ENCODE measurements around the gene RAP1GAP. TPM values are rescaled to one million over a fixed set of nuclear protein-coding genes. Genes with fewer than 3 reads are reported as not detected.

RAP1GAP gene
- total RNA-seq, 4 donors from 2014 or later, result 0.46 to 0.75 TPM; not detected in 2

- no peak for ATAC-seq
- H3K4me1 ChIP-seq, result no peaks in the 10 kb centered on the region
- no peak for DNase-seq
- no peaks in the 10 kb centered on the region for H3K27me3 ChIP-seq
- intact Hi-C loops (cut with DNase I; ENCODE audit: low total_unique reads) (no loop called here), in situ Hi-C loops (cut with MboI; ENCODE audit: low sequenced_read_pairs in 4 of 4) (no loop called here)
- no peak overlapping the region for H3K4me3 ChIP-seq
- no peaks in the 10 kb centered on the region for H3K36me3 ChIP-seq
- TF ChIP-seq, protein P1, sequence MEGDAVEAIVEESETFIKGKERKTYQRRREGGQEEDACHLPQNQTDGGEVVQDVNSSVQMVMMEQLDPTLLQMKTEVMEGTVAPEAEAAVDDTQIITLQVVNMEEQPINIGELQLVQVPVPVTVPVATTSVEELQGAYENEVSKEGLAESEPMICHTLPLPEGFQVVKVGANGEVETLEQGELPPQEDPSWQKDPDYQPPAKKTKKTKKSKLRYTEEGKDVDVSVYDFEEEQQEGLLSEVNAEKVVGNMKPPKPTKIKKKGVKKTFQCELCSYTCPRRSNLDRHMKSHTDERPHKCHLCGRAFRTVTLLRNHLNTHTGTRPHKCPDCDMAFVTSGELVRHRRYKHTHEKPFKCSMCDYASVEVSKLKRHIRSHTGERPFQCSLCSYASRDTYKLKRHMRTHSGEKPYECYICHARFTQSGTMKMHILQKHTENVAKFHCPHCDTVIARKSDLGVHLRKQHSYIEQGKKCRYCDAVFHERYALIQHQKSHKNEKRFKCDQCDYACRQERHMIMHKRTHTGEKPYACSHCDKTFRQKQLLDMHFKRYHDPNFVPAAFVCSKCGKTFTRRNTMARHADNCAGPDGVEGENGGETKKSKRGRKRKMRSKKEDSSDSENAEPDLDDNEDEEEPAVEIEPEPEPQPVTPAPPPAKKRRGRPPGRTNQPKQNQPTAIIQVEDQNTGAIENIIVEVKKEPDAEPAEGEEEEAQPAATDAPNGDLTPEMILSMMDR (IDR thresholded peaks at IDR 0.05 in 4 of 5, conservative IDR thresholded peaks at IDR 0.05 in 1 of 5), result no peak
- no peak for TF ChIP-seq POLR2A (IDR thresholded peaks at IDR 0.05)
- H3K9me3 ChIP-seq, result no peaks in the 10 kb centered on the region
- H3K27ac ChIP-seq, result no peak overlapping the region
Measured at GRCh38 chr1:21605012-21605715, 64.0 kb downstream of the RAP1GAP start.

- intact Hi-C loops (cut with DNase I; ENCODE audit: low total_unique reads) (no loop called here), in situ Hi-C loops (cut with MboI; ENCODE audit: low sequenced_read_pairs in 4 of 4) (no loop called here)
- TF ChIP-seq, protein P1 (IDR thresholded peaks at IDR 0.05 in 4 of 5, conservative IDR thresholded peaks at IDR 0.05 in 1 of 5), result no peak
- no peak for TF ChIP-seq POLR2A (IDR thresholded peaks at IDR 0.05)
- H3K27me3 ChIP-seq, result no peaks in the 10 kb centered on the region
- no peaks in the 10 kb centered on the region for H3K36me3 ChIP-seq
- no peak overlapping the region for H3K27ac ChIP-seq
- ATAC-seq, result no peak
- H3K4me1 ChIP-seq, result no peaks in the 10 kb centered on the region
- no peak overlapping the region for H3K4me3 ChIP-seq
- no peaks in the 10 kb centered on the region for H3K9me3 ChIP-seq
- no peak for DNase-seq
Measured at GRCh38 chr1:21604208-21604957, 64.8 kb downstream of the RAP1GAP start.

DNA sequence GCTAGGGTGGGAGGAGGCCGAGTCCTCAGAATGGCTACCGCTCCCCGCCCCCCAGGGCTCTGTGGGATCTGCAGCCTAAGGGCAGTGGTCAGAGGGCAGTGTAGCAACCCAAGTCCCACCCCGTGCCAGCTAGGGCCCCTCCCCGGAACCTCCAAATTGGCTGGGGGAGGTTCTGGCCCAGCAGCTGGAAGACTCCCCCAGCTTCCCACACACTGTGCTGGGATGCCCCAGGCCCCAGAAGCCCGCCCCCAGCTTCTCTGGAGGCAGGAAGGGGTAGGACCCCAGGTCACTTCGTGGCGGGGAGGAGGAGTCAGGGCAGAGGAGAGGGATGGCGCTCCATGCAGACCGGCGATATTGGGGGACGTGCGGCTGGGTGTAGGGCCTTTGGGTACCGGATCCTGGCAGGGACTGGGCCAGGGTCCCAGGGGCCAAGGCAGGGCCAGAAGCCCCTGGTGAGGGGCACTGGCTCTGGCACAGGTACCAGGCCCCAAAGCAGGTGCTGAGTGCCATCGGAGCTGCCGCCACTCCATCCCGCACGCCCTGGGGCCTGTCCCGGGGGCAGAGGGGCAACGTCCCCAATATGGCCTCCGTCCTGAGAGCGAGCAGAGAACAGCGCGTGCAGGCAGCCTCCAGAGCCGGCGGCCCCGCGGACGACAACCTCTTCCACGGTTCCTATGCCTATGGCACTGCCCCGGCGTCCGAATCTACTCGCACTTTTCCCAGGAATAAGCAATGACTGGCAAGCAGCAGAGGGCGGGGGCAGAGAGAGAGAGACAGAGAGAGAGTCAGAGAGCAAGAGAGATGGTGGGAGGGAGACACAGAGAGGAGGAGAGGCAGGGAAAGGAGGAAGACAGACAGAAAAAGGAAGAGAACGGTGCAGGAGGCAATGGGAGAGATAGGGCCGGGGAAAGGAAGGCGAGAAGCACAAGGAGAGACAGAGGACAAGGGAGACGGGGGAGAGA is 65.7 kb downstream of the RAP1GAP start:
- Histone ChIP-seq H3K36me3 (no peaks in the 10 kb centered on the region), H3K27me3 (no peaks in the 10 kb centered on the region), H3K9me3 (no peaks in the 10 kb centered on the region), H3K4me1 (no peaks in the 10 kb centered on the region), H3K4me3 (no peak overlapping the region), H3K27ac (no peak overlapping the region)
- TF ChIP-seq POLR2A (IDR thresholded peaks at IDR 0.05), result no peak
- TF ChIP-seq, protein P1 (IDR thresholded peaks at IDR 0.05 in 4 of 5, conservative IDR thresholded peaks at IDR 0.05 in 1 of 5), result no peak
- in situ Hi-C loops (cut with MboI; ENCODE audit: low sequenced_read_pairs in 4 of 4) (no loop called here), intact Hi-C loops (cut with DNase I; ENCODE audit: low total_unique reads) (no loop called here)
- ATAC-seq (no peak), DNase-seq (no peak)

GRCh38 chr1:21601278-21602048 is 67.7 kb downstream of the RAP1GAP start:
- DNase-seq (no peak), ATAC-seq (no peak)
- no peaks in the 10 kb centered on the region for H3K9me3 ChIP-seq
- no peak overlapping the region for H3K4me3 ChIP-seq
- in situ Hi-C loops (cut with MboI; ENCODE audit: low sequenced_read_pairs in 4 of 4), result no loop called here
- H3K27me3 ChIP-seq, result peaks cover 0 to 4% (median 0%) of the 10 kb centered on the region in 3 donors
- intact Hi-C loops (cut with DNase I; ENCODE audit: low total_unique reads), result no loop called here
- no peaks in the 10 kb centered on the region for H3K36me3 ChIP-seq
- no peak overlapping the region for H3K27ac ChIP-seq
- TF ChIP-seq, protein P1 (IDR thresholded peaks at IDR 0.05 in 4 of 5, conservative IDR thresholded peaks at IDR 0.05 in 1 of 5), result no peak
- no peak for TF ChIP-seq POLR2A (IDR thresholded peaks at IDR 0.05)
- no peaks in the 10 kb centered on the region for H3K4me1 ChIP-seq

All from gastrocnemius medialis (tissue), 4 donors.